Activated gamma-delta T cell treated with anti-CD3 and anti-CD28 coated beads, Interleukin-2, amount 50 U/mL, for 16 hours (primary cell): ENCODE results near the gene CDH11.

Experiments used
- DNase-seq: peaks from one replicate; pipeline ENCODE4 v3.0.0-alpha.2; 2020; ENCODE audit warnings: low read depth

CDH11 gene

GRCh38 chr16:65121870-65122723 is at the start of gene CDH11:
Gene CDH11, minus strand, starts transcription at chr16:65122063. Its CDS starts 117,194 bp downstream, at chr16:65004869.
- DNase-seq, result no peak

- no peak for DNase-seq
These were observed 32.5 kb upstream of the CDH11 start for GRCh38 chr16:65154321-65154720.

- no peak for DNase-seq
These were observed 31.7 kb upstream of the CDH11 start for GRCh38 chr16:65153365-65154105.

GRCh38 chr16:65148804-65149203 is 26.9 kb upstream of the CDH11 start:
- no peak for DNase-seq

GRCh38 chr16:65142276-65142675 is 20.4 kb upstream of the CDH11 start:
- no peak for DNase-seq

GRCh38 chr16:65136681-65137080 is 14.8 kb upstream of the CDH11 start:
- no peak for DNase-seq

- no peak for DNase-seq
These were observed 5.2 kb upstream of the CDH11 start for GRCh38 chr16:65126845-65127624.

- DNase-seq, result no peak
These were observed 4.0 kb upstream of the CDH11 start for GRCh38 chr16:65125871-65126270.

- no peak for DNase-seq
These were observed 3.5 kb upstream of the CDH11 start for GRCh38 chr16:65125322-65125721.

- no peak for DNase-seq
These were observed 2.7 kb upstream of the CDH11 start for GRCh38 chr16:65124596-65124995.

- no peak for DNase-seq
These were observed 2.3 kb upstream of the CDH11 start for GRCh38 chr16:65124212-65124548.

GRCh38 chr16:65123396-65124211 is 1.7 kb upstream of the CDH11 start:
- DNase-seq, result no peak

- DNase-seq, result no peak
These were observed 997 bp upstream of the CDH11 start for GRCh38 chr16:65122724-65123395.

GRCh38 chr16:65120831-65121721 is 787 bp downstream of the CDH11 start:
- no peak for DNase-seq

GRCh38 chr16:65120461-65120830 is 1.4 kb downstream of the CDH11 start:
- no peak for DNase-seq

- no peak for DNase-seq
These were observed 1.9 kb downstream of the CDH11 start for GRCh38 chr16:65119901-65120401.

- DNase-seq, result no peak
These were observed 2.4 kb downstream of the CDH11 start for GRCh38 chr16:65119435-65119834.

- DNase-seq, result no peak
These were observed 3.0 kb downstream of the CDH11 start for GRCh38 chr16:65118871-65119270.

GRCh38 chr16:65117811-65118448 is 3.9 kb downstream of the CDH11 start:
- no peak for DNase-seq
